GM20431 (cell line): ENCODE results near the gene SLC13A2.

ENCODE experiments used
- in situ Hi-C: fragments of 300-500 bp; cut with MseI, MboI; formaldehyde crosslinking; loops from one replicate; pipeline ENCODE4 v1.15.0; 2020; ENCODE audit warnings: low sequenced_read_pairs; ENCODE audit not compliant: unreplicated experiment

Gene SLC13A2

GRCh38 chr17:28469376-28469775 lies 4.1 kb upstream of the SLC13A2 start:
- in situ Hi-C loops: no loop called here

- in situ Hi-C loops: no loop called here
These were observed 3.1 kb upstream of the SLC13A2 start for GRCh38 chr17:28470266-28470913.

- in situ Hi-C loops: no loop called here
These were observed 2.5 kb upstream of the SLC13A2 start for GRCh38 chr17:28470914-28471366.

GRCh38 chr17:28471531-28472342 lies 1.7 kb upstream of the SLC13A2 start:
- in situ Hi-C loops: no loop called here

- in situ Hi-C loops: no loop called here
These were observed 460 bp upstream of the SLC13A2 start for GRCh38 chr17:28472871-28473497.

- in situ Hi-C loops: no loop called here
These were observed 677 bp downstream of the SLC13A2 start for GRCh38 chr17:28474111-28474531.

GRCh38 chr17:28475151-28475900 lies 1.9 kb downstream of the SLC13A2 start:
- in situ Hi-C loops: no loop called here

GRCh38 chr17:28476076-28476865 lies 2.8 kb downstream of the SLC13A2 start:
- in situ Hi-C loops: no loop called here

GRCh38 chr17:28477928-28478327 lies 4.5 kb downstream of the SLC13A2 start:
- in situ Hi-C loops: no loop called here

- in situ Hi-C loops: no loop called here
These were observed 5.5 kb downstream of the SLC13A2 start for GRCh38 chr17:28478712-28479615.

- in situ Hi-C loops: no loop called here
These were observed 6.8 kb downstream of the SLC13A2 start for GRCh38 chr17:28480278-28480677.

GRCh38 chr17:28480799-28481571 lies 7.5 kb downstream of the SLC13A2 start:
- in situ Hi-C loops: no loop called here

- in situ Hi-C loops: no loop called here
These were observed 9.2 kb downstream of the SLC13A2 start for GRCh38 chr17:28482551-28483199.

- in situ Hi-C loops: no loop called here
These were observed 10.9 kb downstream of the SLC13A2 start for GRCh38 chr17:28484296-28484695.

GRCh38 chr17:28485049-28485448 lies 11.6 kb downstream of the SLC13A2 start:
- in situ Hi-C loops: no loop called here

- in situ Hi-C loops: no loop called here
These were observed 14.6 kb downstream of the SLC13A2 start for GRCh38 chr17:28487881-28488532.
